Endothelial cell (in vitro differentiated cells): ENCODE measurements around the gene RHBDF1. TPM values are rescaled to one million over a fixed set of nuclear protein-coding genes. Genes with fewer than 3 reads are reported as not detected.

Experiments used
- DNase-seq: peaks from one replicate; pipeline ENCODE4 v3.0.0; 2021; ENCODE audit warnings: low spot score
- H3K27ac Mint-ChIP-seq: one replicate; pipeline ENCODE4 v1.8.0; 2021; ENCODE audit warnings: mixed read lengths, inconsistent platforms; ENCODE audit not compliant: unreplicated experiment
- H3K27me3 Mint-ChIP-seq: one replicate; pipeline ENCODE4 v1.8.0; 2021; ENCODE audit warnings: mild to moderate bottlenecking, moderate library complexity, mixed read lengths, inconsistent platforms; ENCODE audit not compliant: unreplicated experiment
- H3K36me3 Mint-ChIP-seq: one replicate; pipeline ENCODE4 v1.8.0; 2021; ENCODE audit warnings: mild to moderate bottlenecking, low read depth, mixed read lengths, inconsistent platforms; ENCODE audit not compliant: unreplicated experiment
- H3K4me1 Mint-ChIP-seq: one replicate; pipeline ENCODE4 v1.8.0; 2021; ENCODE audit warnings: mild to moderate bottlenecking, mixed read lengths, inconsistent platforms; ENCODE audit not compliant: unreplicated experiment
- H3K4me3 Mint-ChIP-seq: one replicate; pipeline ENCODE4 v1.8.0; 2021; ENCODE audit warnings: mild to moderate bottlenecking, mixed read lengths, inconsistent platforms; ENCODE audit not compliant: unreplicated experiment
- H3K9me3 Mint-ChIP-seq: one replicate; pipeline ENCODE4 v1.8.0; 2021; ENCODE audit warnings: mixed read lengths, inconsistent platforms; ENCODE audit not compliant: unreplicated experiment
- CTCF ChIP-seq: fragments of 200-600 bp; sonication (generic); IDR thresholded peaks from one replicate; pipeline ENCODE4 v1.5.0; 2021; ENCODE audit warnings: antibody characterized with exemption; ENCODE audit not compliant: unreplicated experiment
- total RNA-seq: library from RNA; stranded (reverse); fragmentation: NEBNext Ultra II Directional; extraction: Animal tissue kit (Norgen Biotek cat#: 25700); gene quantifications from one replicate; pipeline ENCODE4 v1.2.1, GENCODE V29; 2021; ENCODE audit not compliant: unreplicated experiment

Gene RHBDF1
- total RNA-seq, 1 donor from 2014 or later: 60.7 TPM

GRCh38 chr16:83781-84615 lies 11.6 kb upstream of the RHBDF1 start:
- Mint-ChIP-seq H3K36me3 (peaks cover 8% of the 10 kb centered on the region), H3K27me3 (peaks cover 6% of the 10 kb centered on the region), H3K27ac (peak overlapping the region; percentile 55), H3K4me1 (peaks cover 17% of the 10 kb centered on the region), H3K9me3 (no peaks in the 10 kb centered on the region), H3K4me3 (peak overlapping the region; percentile 74)
- no peak for DNase-seq
- no peak for TF ChIP-seq CTCF

GRCh38 chr16:83060-83603 lies 10.7 kb upstream of the RHBDF1 start:
- peaks cover 21% of the 10 kb centered on the region for H3K4me1 Mint-ChIP-seq
- no peaks in the 10 kb centered on the region for H3K9me3 Mint-ChIP-seq
- no peak for DNase-seq
- TF ChIP-seq CTCF: no peak
- H3K4me3 Mint-ChIP-seq: no peak overlapping the region
- peaks cover 8% of the 10 kb centered on the region for H3K36me3 Mint-ChIP-seq
- peaks cover 6% of the 10 kb centered on the region for H3K27me3 Mint-ChIP-seq
- no peak overlapping the region for H3K27ac Mint-ChIP-seq

- H3K4me3 Mint-ChIP-seq: peak overlapping the region; percentile 89
- H3K36me3 Mint-ChIP-seq: peaks cover 3% of the 10 kb centered on the region
- H3K27me3 Mint-ChIP-seq: peaks cover 11% of the 10 kb centered on the region
- no peaks in the 10 kb centered on the region for H3K9me3 Mint-ChIP-seq
- peaks cover 26% of the 10 kb centered on the region for H3K4me1 Mint-ChIP-seq
- DNase-seq: no peak
- H3K27ac Mint-ChIP-seq: no peak overlapping the region
- no peak for TF ChIP-seq CTCF
These were observed 7.0 kb upstream of the RHBDF1 start for GRCh38 chr16:79151-80054.

GRCh38 chr16:78444-79150 lies 6.2 kb upstream of the RHBDF1 start:
- Mint-ChIP-seq H3K9me3 (no peaks in the 10 kb centered on the region), H3K4me3 (peak overlapping the region; percentile 89), H3K27me3 (peaks cover 7% of the 10 kb centered on the region), H3K27ac (peak overlapping the region; percentile 57), H3K36me3 (peaks cover under 1% of the 10 kb centered on the region), H3K4me1 (peaks cover 18% of the 10 kb centered on the region)
- DNase-seq: peak; percentile 38
- no peak for TF ChIP-seq CTCF
